Endodermal cell (in vitro differentiated cells): Measurements from ENCODE around the gene BTN1A1. TPM values are rescaled to one million over a fixed set of nuclear protein-coding genes. Genes with fewer than 3 reads are reported as not detected.

Experiments
- DNase-seq: peaks from one replicate; pipeline ENCODE4 v3.0.0-alpha.2; 2017
- H3K27ac ChIP-seq: 2 replicates; pipeline ENCODE4 v1.5.1; 2013; ENCODE audit warnings: mild to moderate bottlenecking, low read depth, low read length, moderate library complexity
- H3K27me3 ChIP-seq: 2 replicates; pipeline ENCODE4 v1.6.1; 2013; ENCODE audit warnings: mild to moderate bottlenecking, low read length, moderate library complexity; ENCODE audit not compliant: insufficient read depth, control insufficient read depth, poor library complexity, severe bottlenecking
- H3K36me3 ChIP-seq: 2 replicates; pipeline ENCODE4 v1.7.0; 2013; ENCODE audit warnings: mild to moderate bottlenecking, low read length, moderate library complexity; ENCODE audit not compliant: control insufficient read depth, insufficient read depth
- H3K4me1 ChIP-seq: one replicate; pipeline ENCODE4 v1.7.0; 2013; ENCODE audit warnings: low read length; ENCODE audit not compliant: control insufficient read depth, insufficient read depth
- H3K4me3 ChIP-seq: 2 replicates; pipeline ENCODE4 v1.5.1; 2013; ENCODE audit warnings: mild to moderate bottlenecking, low read length, moderate library complexity
- H3K9ac ChIP-seq: 2 replicates; pipeline ENCODE4 v1.6.1; 2013; ENCODE audit warnings: mild to moderate bottlenecking, low read length, moderate library complexity; ENCODE audit not compliant: poor library complexity, severe bottlenecking; ENCODE audit errors: extremely low read depth
- H3K9me3 ChIP-seq: 2 replicates; pipeline ENCODE4 v1.6.1; 2013; ENCODE audit warnings: mild to moderate bottlenecking, low read length, moderate library complexity; ENCODE audit not compliant: control insufficient read depth
- H3K27ac Mint-ChIP-seq: 2 replicates; pipeline ENCODE4 v1.8.0; 2020; ENCODE audit warnings: mixed read lengths
- H3K27me3 Mint-ChIP-seq: 2 replicates; pipeline ENCODE4 v1.8.0; 2021; ENCODE audit warnings: mild to moderate bottlenecking, mixed read lengths; ENCODE audit not compliant: insufficient read depth
- H3K36me3 Mint-ChIP-seq: 2 replicates; pipeline ENCODE4 v1.8.0; 2020; ENCODE audit warnings: low read depth, mixed read lengths
- H3K4me1 Mint-ChIP-seq: 2 replicates; pipeline ENCODE4 v1.8.0; 2020; ENCODE audit warnings: mixed read lengths
- H3K4me3 Mint-ChIP-seq: 2 replicates; pipeline ENCODE4 v1.8.0; 2020; ENCODE audit warnings: mild to moderate bottlenecking, moderate library complexity, mixed read lengths
- H3K9me3 Mint-ChIP-seq: 2 replicates; pipeline ENCODE4 v1.8.0; 2020; ENCODE audit warnings: mild to moderate bottlenecking, mixed read lengths
- CTCF ChIP-seq: fragments of 200-600 bp; sonication (generic); conservative IDR thresholded peaks from 2 replicates; pipeline ENCODE4 v1.5.0; 2021; ENCODE audit warnings: antibody characterized with exemption, mild to moderate bottlenecking
- WGBS, 2 experiments: methylation state at CpG; one replicate each; pipeline versions ENCODE4 v1.1.5 to v1.1.7; 2013; ENCODE audit warnings: missing lambda C conversion rate in 2 of 2, mixed read lengths in 1 of 2; ENCODE audit not compliant: insufficient coverage in 1 of 2, insufficient read length in 1 of 2; 5-methylcytosine and 5-hydroxymethylcytosine counted together
- total RNA-seq, 2 donors: library from RNA; stranded (reverse); fragmentation: NEBNext Ultra II Directional in 1 of 2; extraction: Animal tissue kit (Norgen Biotek cat#: 25700) in 1 of 2; gene quantifications; 2 replicates in 1 of 2; 3 replicates in 1 of 2; pipeline ENCODE4 v1.2.1, GENCODE V29; 2021

The BTN1A1 gene
- total RNA-seq, 2 donors from 2014 or later: 0.11 TPM; not detected in 1

DNA sequence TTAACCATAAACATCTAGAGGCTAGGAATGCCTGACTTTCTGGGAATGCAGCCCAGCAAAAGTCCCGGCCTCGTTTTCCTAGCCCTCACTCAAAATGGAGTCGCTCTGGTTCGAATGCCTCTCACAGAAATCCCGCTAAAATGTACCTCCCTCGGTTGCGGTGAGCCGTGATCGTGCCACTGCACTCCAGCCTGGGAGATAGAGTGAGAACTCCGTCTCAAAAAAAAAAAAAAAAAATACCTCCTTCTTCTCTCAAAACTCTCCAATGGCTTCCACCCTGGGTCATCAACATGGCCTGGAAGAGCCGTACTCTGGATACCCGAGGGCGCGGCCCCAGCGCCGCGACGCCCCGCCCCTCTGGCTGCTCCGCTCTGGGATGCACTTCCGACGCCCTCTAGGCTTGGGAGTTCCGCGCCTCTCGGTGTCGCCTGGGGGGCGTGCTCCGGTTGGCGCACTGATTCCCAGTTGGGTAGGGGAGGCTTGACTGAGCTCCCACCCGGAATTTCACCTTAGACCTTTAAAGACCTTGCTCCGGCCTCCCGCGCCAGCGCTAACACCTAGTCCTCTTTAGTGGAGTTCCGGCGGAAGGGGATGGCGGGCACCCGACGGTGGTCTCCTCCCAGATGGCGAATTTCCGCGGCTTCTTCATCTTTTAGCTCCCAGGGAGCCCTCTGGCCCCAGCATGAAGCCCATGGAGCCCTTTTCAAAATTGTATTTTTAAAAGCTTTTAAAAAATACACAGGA lies 50.3 kb downstream of the BTN1A1 start:
- Histone ChIP-seq H3K36me3 (peaks cover 16% of the 10 kb centered on the region), H3K4me1 (no peaks in the 10 kb centered on the region), H3K9ac (no peak overlapping the region), H3K27ac (no peak overlapping the region), H3K27me3 (no peaks in the 10 kb centered on the region), H3K4me3 (peak overlapping the region; percentile 78), H3K9me3 (no peaks in the 10 kb centered on the region)
- H3K27me3 Mint-ChIP-seq: no peaks in the 10 kb centered on the region
- peaks cover 15% of the 10 kb centered on the region for H3K36me3 Mint-ChIP-seq
- 11 to 27% methylated on average over 20 to 41 of the region's 42 CpGs for WGBS, 2 experiments
- no peaks in the 10 kb centered on the region for H3K9me3 Mint-ChIP-seq
- peak overlapping the region; percentile 75 for H3K4me3 Mint-ChIP-seq
- peak; percentile 96 for DNase-seq
- H3K27ac Mint-ChIP-seq: peak overlapping the region; percentile 94
- no peaks in the 10 kb centered on the region for H3K4me1 Mint-ChIP-seq
- TF ChIP-seq CTCF: peak; percentile 15

- no peak for TF ChIP-seq CTCF
- H3K9ac ChIP-seq: no peak overlapping the region
- no peaks in the 10 kb centered on the region for H3K27me3 ChIP-seq
- Mint-ChIP-seq H3K27me3 (no peaks in the 10 kb centered on the region), H3K36me3 (no peaks in the 10 kb centered on the region), H3K27ac (no peak overlapping the region), H3K4me3 (no peak overlapping the region), H3K4me1 (no peaks in the 10 kb centered on the region), H3K9me3 (no peaks in the 10 kb centered on the region)
- H3K36me3 ChIP-seq: no peaks in the 10 kb centered on the region
- H3K9me3 ChIP-seq: no peaks in the 10 kb centered on the region
- 91 to 100% methylated on average over 5 to 10 of the region's 10 CpGs for WGBS, 2 experiments
- no peak for DNase-seq
- H3K27ac ChIP-seq: no peak overlapping the region
- H3K4me1 ChIP-seq: no peaks in the 10 kb centered on the region
- H3K4me3 ChIP-seq: no peak overlapping the region
These were observed 52.1 kb downstream of the BTN1A1 start for GRCh38 chr6:26552205-26552604.

DNA sequence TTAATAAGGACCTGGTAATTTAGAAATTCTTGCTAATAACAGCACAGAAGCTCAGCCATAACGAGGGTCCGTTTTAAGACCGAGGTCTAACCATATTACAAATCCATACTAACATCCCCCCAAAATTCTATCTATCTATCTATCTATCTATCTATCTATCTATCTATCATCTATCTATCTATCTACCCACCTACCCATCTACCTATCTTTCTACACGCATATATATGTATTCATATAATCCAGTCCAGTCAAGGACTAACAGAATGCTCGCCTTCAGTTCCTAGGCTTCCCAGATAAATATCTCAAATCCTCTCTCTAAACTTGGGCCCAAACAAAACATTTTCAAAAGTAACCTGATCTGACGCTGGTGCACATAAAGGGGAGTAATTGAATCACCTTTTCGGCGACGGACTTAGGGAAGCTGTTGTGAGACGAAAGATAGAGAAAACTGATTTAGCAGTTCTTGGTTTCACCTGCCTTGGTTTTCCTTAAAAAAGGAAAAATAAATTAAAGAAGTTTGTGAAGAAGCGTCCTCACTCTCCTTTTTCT lies 52.6 kb downstream of the BTN1A1 start:
- WGBS, 2 experiments: 55 to 70% methylated on average over 10 to 11 of the region's 11 CpGs
- no peak for DNase-seq
- H3K27me3 Mint-ChIP-seq: no peaks in the 10 kb centered on the region

More for the DNA sequence above, 52.6 kb downstream of the BTN1A1 start:
- no peaks in the 10 kb centered on the region for H3K9me3 ChIP-seq
- Mint-ChIP-seq H3K36me3 (no peaks in the 10 kb centered on the region), H3K27ac (no peak overlapping the region), H3K9me3 (no peaks in the 10 kb centered on the region), H3K4me1 (no peaks in the 10 kb centered on the region), H3K4me3 (no peak overlapping the region)
- H3K36me3 ChIP-seq: no peaks in the 10 kb centered on the region
- H3K27ac ChIP-seq: no peak overlapping the region
- H3K4me1 ChIP-seq: no peaks in the 10 kb centered on the region
- peak overlapping the region; percentile 97 for H3K4me3 ChIP-seq
- TF ChIP-seq CTCF: no peak
- H3K9ac ChIP-seq: no peak overlapping the region
- H3K27me3 ChIP-seq: no peaks in the 10 kb centered on the region
